Daoy (cell line): ENCODE measurements around the gene GSE1. TPM values are rescaled to one million over a fixed set of nuclear protein-coding genes. Genes with fewer than 3 reads are reported as not detected.
A peak's percentile ranks its signal among the peaks of the same experiment; 100 is the strongest.

Source experiments
- DNase-seq: peaks from one replicate; pipeline ENCODE4 v3.0.0-alpha.2; 2015; ENCODE audit warnings: low read depth
- total RNA-seq: library from RNA; depleted of rRNA; stranded (reverse); fragments of >200 nt; shearing (Covaris generic); gene quantifications from 2 replicates; pipeline ENCODE4 v1.2.3, GENCODE V29; 2014

Gene GSE1
- total RNA-seq, 1 experiment from 2014 or later = 9.3 TPM

DNA sequence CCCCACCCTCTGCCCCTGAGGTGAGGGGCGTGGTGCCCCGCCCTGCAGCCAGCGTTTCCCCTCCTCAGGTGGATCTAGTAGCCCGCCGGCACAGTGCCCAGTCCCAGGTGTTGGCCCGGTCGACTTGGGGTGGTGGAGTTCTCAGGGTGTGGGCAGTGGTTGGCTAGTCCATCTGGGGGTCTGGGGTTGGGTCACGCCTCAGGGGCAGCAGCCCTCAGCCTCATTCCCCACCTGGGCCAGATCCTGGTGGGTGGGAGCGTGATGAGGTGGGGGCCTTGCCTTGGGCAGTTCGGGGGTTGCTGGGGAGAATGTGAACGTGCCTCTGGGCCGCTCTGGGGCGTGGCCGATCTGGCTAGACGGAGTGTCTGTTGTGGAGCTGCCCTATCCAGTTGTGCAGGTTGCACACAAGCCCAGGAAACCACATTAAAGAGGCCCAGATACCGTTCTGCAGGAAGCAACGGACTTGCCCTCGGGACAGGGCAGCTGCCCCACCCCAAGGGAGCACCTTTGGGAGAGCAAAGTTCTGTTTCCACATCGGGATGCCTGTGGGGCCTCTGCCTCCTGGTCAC, 32.0 kb downstream of the GSE1 start:
- no peak for DNase-seq

DNA sequence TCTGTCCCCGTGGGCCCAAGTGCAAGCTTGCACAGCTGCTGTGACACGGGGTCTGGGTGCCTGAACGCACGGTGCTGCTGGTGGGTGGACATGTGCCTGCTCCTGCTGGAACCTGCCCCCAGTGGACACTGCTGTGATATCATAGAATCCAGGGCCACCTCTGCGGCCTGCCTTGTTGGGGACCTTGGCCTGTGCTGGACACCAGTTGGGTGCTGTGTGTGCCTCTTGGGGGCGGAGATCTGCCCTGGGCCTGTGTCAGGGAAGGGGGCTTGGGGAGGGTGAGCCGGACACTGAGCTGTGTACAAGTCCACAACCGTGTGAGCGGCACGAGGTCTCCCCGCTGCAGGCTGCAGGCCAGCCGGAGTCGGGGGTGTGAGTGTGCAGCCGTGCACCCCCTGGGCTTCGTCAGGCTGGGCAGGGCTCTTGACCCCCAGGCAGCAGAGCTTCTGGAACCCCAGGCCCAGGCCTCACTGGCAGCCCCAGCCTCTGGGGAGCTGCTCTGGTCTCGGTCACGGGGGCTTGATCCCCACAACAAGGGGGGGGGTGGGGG, 33.3 kb downstream of the GSE1 start:
- no peak for DNase-seq

DNA sequence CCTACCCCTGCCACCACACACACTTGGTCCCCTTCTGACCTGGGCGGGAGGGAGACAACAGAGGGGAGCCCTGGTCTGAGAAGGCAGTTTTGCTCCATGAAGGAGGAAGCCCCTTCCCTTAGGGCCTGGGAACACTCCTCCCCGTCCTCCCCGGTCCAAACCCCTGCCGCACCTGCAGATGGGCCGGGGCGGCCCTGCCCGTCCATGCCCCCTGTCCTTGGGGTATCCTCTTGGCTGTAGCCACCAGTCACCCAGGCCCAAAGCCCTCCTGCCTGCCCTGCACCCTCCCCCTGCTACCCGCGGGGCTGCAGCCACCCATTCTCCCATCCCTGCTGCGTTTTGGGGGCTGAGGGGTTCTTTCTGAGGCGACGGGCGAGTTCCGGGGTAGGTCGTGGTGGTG, 33.9 kb downstream of the GSE1 start:
- no peak for DNase-seq

DNA sequence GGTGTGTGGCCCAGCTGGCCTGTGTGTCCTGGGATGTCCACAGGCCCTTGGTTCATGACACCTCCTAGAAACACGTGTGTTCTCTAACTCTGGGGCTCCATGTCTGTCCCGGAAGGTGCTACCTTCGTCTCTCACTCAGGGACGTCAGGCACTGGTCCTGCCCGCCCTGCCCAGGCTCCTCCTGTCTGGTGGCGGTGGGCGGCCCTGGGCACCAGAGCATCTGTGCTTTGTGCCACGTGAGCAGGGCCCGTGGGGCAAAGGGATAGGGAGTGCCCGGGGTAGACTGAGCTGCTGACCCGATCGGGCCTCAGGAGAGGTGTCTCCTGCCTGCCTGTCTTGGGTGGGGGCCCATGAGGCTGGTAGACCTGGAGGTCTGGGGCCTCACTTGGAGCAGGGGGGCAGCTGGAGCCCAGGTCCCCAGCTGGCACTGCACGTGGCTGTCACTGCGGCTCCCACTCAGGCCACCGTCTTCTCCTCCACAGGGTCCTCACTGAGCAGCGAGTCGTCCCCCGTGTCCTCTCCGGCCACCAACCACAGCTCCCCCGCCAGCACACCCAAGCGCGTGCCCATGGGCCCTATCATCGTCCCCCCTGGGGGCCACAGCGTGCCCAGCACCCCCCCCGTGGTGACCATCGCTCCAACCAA, 35.1 kb downstream of the GSE1 start:
- no peak for DNase-seq

DNA sequence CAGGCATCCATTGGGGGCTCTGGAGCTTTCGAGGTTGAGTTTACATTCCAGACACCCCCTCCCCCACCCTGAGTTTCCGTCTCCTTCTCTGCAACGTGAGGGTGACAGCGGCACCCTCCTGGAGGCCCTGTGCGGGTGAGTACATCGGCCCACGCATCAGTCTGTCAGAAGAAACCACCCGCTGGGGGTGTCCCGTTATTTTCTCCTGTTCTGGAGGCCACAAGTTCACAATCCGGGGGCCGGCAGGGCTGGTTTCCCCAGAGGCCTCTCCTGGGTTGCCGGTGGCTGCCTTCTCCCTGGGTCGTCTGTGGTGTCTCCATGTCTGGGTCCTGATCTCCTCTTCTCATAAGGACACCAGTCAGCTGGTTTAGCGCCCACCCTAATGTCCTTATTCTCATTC, 35.7 kb downstream of the GSE1 start:
- no peak for DNase-seq

DNA sequence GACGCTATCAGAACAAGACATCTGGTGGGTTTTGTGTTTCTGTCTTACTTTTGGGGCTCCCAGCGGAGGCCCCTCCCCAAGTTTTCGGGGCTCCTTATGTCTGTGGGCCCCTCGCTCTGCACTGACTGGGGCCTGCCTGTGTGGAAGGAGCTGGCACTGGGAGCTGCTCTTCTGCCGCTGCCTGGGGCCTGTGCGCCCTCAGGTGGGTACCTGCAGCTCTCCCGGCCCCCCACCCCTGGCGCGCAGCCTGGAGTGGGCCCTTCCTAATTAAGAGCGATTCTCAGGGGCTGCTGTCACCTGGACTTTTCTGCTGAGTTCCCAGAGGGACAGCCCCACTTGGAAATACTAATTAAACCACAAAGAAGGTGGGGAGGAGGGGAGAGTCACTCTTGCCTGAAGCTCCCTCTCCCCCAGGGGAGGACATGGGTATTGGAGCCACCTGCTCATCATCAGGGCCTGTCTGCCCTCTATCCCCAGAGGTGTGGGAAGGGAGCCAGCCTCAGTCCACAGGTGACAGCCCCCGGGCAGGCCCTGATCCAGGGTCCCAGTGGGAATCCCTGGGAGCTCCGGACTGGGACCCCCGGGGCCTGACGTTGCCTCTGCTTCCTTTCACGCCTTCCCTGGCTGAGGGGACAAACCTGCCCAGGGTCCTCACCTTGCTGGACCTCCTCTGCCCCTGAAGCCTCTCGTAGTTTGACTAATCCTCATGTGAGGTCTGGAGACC, 36.5 kb downstream of the GSE1 start:
- DNase-seq = no peak

DNA sequence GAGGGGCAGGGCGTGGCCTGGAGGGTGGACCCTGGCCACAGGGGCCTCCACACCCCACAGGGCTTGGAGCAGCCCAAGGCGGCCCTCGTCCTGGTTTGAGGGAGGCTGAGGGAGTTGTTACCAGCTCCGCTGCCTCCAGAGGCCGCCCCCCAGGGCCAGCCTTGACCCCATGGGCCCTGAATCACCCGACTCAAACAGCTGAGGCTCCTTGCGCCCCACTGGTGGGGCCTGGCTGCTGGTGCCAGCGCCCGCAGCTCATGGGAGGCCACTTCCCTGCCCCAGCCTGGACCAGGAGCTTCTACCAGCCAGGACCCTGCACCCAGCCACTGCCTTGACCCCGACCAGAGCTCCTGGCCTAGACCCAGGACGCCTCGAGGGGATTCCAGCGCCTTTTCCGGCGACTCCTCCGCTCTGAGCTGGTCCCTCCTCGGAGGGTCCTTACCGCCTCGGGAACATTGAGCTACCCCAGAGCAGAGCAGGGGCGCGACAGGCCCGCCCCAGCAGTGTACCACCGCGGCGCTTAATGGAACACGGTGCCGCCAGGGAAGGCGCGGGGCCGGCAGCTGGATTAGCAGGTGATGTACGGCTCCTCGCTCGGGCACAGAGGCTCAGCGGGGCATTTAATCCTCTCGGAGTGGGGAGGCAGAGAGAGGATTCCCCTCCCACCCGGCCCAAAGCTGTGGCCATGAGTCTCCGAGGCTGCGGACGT, 37.2 kb downstream of the GSE1 start:
- DNase-seq = no peak

DNA sequence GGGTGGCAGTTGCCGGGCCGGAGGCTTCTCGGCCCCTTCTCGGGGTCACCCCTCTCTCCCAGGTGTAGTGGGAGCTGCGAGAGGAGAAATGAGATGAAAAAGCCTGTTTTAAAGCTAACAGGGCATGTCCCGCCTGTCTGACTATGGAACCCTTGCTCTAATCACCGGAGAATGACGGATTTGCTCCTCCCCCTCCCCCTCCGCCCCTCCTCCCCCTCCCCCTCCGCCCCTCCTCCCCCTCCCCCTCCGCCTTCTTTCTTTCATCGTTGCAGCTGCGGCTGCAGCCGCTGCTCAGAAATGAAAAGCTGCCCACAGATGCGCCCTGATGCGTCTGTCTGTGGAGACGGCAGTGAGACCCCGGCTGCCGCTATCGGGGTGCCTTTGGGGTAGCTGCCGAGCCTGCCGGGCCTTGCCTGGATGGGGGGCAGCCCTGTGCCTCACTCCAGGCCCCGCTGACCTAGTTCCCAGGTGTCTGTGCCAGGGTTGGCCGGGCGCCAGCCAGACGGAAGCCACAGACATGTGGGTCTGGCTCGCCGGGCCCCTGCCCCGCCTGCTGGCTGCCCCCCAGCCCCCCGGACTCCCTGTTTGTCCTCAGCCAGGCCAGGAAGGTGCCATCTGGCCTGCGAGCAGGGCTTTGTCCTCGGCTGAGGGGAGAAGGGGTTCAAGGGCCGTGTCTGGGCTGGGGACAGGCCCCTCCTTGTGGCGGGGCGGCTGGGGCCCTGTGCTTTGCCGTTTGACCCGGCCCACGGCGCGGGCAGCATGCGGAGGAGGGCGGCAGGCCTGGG, 37.9 kb downstream of the GSE1 start:
- DNase-seq = peak; percentile 33

DNA sequence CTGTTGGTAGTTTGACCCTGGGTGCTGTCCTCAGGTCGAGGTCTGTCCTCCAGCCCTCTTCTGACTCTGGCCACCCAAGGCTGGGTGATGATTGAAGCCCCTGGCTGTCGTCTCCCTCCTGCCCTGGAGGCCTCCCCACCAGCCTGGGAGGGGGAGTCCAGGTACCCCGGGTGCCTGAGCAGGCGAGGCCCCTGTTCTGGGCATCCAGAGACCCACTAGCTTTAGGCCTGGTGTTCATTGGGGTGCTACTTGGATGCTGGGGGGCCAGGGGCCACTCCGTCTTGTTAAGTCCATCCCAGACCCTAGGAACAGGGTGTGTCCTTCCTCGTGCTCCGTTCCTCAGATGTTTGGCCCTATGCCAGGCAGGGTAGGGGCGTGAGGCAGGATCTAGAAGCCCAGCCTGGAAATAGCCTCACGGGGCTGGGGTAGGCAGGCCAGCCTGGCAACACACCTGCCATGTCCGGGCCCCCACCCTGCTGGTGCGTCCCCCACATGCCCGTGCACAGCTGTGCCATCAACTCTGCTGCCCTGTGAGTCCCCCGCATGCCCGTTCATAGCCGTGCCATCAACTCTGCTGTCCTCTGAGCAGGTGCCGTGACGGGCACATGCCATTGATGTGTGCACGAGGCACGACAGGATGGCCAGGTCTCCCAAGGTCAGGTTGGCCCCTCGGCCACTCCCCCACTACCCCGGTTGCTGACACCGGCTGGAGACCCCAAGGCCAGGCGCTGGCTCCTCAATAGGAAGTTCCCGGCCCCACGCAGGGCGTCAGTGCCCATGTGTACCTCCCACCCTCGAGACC, 38.7 kb downstream of the GSE1 start:
- DNase-seq = no peak

DNA sequence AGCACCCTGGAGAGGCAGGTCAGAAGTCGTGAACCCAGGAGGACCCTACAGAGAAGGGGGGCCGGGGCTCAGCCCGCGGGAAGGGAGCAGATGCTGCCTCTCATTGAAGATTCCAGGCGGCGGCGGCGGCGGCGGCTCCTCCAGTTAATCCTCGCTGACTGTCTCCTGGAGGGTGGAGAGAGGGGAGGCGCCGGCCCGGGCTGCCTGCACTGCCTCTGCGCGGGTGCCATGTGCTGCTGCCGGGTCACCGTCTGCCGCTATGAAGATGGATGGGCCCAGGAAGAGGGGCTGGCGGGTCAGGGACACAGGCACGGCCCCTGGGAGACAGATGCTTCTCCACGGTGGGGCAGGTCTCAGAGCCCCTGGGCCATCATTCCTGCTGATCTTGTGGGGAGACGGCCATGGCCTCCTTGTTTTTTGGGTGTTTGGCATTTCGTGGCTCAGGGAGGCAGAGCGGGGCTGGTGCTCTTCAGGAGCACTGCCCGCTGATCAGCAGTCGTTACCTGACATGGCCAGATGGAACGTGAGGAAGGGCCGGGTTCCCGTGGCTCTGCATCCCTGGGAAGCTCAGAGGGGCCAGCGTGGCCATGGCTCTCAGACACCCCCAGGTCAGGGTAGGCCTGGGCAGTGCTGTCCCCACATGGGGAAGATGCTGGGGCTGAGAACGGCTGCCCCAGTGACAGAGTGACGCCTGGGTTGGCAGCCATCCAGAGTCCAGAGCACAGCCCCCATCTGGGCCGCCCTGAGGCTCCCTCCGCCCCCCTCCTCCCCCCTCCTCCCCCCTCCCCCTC, 39.5 kb downstream of the GSE1 start:
- peak; percentile 33 for DNase-seq

DNA sequence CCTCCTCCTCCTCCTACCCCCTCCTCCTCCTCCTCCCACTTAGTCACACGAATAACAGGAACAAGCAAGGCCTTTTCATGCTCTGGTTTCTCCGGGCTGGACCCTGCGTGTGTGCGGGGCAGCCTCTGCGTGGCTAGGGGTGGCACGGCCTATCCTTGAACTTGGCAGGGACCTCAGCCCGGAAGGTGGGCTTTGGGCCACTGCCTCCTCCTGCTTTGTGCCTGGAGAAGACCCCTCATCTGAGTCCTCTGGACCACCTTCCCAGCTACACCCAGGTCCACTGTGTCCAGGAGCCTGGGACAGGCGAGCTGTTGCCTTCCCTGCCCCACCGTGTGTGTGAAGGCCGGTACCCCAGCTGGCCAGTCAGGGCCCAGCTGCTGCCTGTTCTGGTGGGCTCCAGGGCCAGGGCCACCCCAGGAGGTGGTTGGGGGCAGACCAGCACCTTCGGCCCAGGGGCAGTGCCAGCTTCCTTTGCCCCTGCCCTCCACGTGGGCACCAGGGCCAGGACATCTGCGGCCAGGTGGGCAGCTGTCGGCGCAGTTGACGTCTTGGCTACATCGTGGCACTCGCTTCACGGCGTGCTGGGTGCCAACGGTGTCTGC, 40.3 kb downstream of the GSE1 start:
- no peak for DNase-seq

DNA sequence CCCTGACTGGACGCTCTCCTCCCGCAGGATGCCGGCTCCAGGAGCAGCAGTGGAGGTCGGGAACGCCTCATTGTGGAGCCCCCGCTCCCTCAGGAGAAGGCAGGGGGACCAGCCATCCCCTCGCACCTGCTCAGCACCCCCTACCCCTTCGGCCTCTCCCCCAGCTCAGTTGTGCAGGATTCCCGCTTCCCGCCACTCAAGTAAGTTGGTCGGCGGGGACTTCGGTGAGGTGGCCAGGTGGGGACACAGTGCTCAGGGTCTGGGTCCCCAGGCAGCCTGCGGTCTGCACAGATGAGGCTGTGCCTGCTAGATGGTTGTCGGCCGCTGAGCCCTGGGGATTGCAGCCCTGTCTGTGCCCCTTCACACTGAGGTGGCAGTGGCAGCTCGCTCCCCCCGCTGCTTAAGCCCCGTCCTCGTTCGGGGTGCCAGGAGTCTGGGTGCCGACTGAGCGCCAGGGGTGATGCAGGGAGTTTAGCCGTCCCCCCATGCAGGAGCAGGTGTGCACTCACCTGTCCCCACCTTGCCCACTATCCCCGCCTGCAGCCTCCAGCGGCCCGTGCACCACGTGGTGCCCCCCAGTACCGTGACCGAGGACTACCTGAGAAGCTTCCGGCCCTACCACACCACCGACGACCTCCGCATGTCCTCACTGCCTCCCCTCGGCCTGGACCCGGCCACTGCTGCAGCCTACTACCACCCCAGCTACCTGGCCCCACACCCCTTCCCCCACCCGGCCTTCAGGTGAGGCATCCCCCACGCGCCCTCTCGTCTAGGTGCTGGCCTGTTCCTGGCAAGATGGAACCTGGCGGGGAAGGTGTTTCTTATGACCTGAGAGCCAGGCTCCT, 41.4 kb downstream of the GSE1 start:
- no peak for DNase-seq

DNA sequence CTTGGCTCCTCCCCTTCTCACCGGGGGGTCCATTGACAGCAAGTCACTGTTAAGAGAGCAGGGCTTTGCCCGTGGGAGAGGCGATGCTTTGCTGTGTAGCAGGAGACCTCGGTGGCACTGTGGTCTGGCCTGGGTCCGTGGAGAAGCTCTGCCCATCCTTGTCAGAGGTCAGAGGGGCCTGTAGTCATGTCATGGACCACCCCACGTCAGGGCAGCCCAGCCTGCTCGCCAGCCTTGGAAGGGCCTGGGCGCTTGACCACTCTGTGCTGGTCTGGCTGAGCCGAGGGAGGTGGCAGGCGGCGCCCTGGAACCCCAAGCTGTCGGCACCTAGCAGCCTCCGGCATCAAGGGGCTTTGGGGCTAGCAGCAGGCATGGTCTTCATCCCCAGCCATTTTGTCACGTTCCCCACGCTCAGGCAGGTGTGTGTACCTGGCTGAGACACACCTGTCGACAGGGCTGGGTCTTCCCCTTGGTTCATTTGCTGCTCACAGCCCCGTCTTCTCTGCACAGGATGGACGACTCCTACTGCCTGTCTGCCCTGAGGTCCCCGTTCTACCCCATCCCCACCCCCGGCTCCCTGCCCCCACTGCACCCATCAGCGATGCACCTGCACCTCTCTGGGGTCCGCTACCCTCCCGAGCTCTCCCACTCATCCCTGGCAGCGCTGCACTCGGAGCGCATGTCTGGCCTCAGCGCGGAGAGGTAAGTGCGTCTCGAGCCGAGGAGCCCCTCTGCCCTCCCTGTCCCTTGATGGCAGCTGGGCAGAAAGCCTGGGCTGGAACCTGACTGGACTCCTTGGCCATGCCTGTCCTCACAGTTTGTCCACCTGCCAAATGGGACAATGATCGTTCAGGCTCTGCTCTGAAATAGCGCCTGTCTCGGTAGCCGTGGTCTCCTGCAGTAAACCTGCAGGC, 42.4 kb downstream of the GSE1 start:
- DNase-seq = no peak

DNA sequence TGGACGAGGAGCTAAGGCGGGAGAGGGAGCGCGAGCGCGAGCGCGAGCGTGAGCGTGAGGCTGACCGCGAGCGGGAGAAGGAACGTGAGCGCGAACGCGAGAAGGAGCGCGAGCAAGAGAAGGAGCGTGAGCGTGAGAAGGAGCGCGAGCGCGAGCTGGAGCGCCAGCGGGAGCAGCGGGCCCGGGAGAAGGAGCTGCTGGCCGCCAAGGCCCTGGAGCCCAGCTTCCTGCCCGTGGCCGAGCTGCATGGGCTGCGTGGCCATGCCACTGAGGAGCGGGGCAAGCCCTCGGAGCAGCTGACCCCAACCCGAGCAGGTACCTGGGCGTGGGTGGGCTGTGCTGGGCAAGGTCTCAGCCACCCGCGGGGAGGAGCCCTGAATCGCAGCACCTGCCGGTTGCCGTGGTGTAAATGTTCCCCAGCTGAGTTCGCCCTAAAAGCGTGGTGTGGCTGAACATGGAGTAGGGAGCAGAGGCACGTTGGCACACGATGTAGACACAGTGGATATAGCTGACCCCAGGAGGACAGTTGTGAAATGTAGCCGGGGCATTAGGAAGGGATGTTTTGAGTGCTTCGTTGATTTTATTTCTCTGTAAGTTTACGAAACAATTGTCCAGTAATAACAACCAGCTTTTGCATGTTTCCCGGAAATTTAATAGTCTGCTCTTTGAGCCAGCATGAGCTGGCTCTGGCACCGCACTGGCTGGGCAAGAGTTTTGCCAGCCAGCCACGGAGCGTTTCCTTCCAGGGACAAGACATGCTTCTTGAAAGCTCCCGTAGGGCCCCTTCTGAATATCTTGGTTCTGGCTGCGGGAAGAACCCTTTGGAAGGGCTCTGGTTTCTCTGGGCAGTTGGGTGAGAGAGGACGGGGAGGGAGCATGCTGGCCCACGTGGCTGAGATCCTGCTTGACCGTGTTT, 43.5 kb downstream of the GSE1 start:
- DNase-seq = no peak

DNA sequence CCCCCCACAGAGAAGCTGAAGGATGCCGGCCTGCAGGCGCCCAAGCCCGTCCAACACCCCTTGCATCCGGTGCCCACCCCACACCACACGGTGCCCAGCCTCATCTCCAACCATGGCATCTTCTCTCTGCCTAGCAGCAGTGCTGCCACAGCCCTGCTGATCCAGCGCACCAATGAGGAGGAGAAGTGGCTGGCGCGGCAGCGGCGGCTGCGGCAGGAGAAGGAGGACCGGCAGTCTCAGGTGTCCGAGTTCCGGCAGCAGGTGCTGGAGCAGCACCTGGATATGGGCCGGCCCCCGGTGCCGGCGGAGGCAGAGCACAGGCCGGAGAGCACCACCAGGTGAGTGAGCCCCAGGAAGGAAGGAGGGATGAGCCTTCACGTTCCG, 44.1 kb downstream of the GSE1 start:
- DNase-seq = no peak

DNA sequence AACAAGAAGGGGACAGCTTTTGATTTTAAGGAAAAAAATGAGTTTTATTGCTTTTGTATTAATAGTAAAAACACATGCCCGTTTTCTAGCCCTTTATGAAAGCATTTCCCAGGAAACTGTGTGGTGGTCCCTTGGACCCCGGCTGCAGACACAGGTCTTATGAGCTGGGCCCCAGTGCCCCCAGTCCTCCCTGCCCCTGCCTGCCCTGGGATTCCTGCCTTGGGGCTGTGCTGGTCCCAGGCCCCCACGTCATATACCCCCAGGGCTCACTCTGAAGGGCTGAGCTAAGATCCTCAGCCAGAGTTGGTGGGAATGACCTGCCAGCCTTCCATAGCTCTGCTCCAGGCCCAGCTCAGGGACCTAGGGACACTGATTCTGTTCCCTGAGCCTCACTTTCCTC, 44.9 kb downstream of the GSE1 start:
- DNase-seq = no peak
